GM19099 (cell line): ENCODE results near the gene MSS51.

Source experiments
- POLR2A ChIP-seq: IDR thresholded peaks from 3 replicates; pipeline ENCODE4 v1.6.1; 2011; ENCODE audit warnings: low read depth; ENCODE audit not compliant: insufficient read length; ENCODE audit errors: extremely low read depth

The MSS51 gene

GRCh38 chr10:73433538-73433867 lies at the start of gene MSS51:
Gene MSS51 (minus strand): TSS chr10:73433561. CDS start chr10:73428284, 5,277 bp downstream.
- TF ChIP-seq POLR2A = no peak

GRCh38 chr10:73480158-73480557 lies 46.8 kb upstream of the MSS51 start:
- no peak for TF ChIP-seq POLR2A

- TF ChIP-seq POLR2A = no peak
Observed at GRCh38 chr10:73478636-73479035, 45.3 kb upstream of the MSS51 start.

GRCh38 chr10:73471226-73471625 lies 37.9 kb upstream of the MSS51 start:
- no peak for TF ChIP-seq POLR2A

DNA sequence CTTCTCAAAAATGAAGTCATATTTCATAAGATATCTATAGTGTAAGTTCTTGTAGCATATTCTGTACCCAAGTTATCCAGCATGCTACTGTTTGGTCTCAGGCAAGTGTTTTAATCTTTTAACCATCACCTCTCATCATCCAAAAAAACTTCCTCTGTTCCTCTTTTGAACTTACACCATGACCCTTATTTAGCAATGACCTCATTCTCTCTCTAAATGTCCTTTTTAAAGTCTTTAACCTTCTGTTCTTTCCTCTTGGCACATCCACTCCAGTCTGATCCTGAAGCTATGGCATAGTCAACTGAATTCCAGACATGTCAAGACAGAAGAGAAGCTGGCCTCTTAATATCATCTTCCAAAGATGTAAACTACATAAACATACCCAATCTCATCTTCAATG lies 36.2 kb upstream of the MSS51 start:
- TF ChIP-seq POLR2A = no peak

- no peak for TF ChIP-seq POLR2A
Observed at GRCh38 chr10:73467206-73467605, 33.8 kb upstream of the MSS51 start.

- TF ChIP-seq POLR2A = no peak
Observed at GRCh38 chr10:73465978-73466726, 32.8 kb upstream of the MSS51 start.

DNA sequence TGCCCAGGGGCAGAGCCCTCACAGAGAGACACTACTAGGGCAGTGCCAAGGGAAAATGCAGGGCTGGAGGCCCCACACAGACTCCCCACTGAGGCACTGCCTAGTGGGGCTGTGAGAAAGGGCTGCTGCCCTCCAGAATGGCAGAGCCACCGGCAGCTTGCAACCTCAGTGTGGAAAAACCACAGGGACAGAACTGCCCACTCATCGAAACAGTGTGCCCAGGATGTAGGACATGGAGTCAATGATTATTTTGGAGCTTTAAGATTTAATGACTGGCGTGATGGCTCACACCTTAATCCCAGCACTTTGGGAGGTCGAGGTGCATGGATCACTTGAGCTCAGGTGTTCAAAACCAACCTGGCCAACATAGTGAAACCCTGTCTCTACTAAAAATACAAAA lies 27.5 kb upstream of the MSS51 start:
- no peak for TF ChIP-seq POLR2A

DNA sequence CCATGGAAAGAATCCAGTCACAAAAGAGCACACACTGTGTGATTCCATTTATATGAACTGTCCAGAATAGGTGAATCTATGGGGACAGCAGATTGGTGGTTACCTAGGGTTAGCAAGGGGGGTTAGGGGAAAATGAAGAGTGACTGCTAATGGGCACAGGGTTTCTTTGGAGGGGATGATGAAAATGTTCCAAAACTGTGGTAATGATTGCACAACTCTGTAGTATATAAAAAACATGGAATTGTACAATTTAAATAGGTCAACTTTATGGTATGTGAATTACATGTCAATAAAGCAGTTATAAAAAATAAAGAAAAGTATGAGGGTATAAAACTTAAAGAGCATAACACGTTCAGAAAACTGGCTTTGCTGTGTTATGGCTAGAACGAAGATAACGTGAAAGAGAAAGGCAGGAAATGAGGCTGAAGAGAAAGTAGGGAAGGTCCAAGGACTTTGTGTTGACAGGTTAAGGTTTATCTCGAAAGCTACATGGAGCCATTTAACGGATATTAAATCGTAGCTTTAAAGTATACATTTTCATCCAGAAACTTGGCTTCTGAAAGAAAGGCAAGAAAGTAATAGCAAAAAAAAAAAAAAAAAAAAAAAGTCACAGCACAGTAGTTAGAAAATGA lies 26.4 kb upstream of the MSS51 start:
- no peak for TF ChIP-seq POLR2A

- no peak for TF ChIP-seq POLR2A
Observed at GRCh38 chr10:73456187-73456890, 23.0 kb upstream of the MSS51 start.

DNA sequence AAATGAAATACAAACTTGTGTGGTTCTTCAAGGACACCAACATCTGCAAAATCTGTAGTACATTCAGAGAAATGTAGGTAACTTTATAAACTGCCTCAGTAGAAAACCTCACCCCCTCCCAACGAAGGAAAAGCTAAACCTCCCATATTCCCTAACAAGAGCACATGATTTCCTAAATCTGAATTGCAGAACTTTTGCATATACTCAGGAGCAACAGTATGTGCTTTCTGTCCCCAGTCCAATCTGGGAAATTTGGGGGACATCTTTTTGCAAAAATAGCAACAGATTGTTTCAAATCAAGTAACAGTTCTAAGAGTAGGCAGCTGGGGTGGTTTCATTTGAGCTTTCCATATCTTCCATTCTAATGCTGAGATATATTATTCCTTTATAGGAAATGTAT lies 15.8 kb upstream of the MSS51 start:
- TF ChIP-seq POLR2A = no peak

GRCh38 chr10:73448384-73448783 lies 15.0 kb upstream of the MSS51 start:
- no peak for TF ChIP-seq POLR2A

DNA sequence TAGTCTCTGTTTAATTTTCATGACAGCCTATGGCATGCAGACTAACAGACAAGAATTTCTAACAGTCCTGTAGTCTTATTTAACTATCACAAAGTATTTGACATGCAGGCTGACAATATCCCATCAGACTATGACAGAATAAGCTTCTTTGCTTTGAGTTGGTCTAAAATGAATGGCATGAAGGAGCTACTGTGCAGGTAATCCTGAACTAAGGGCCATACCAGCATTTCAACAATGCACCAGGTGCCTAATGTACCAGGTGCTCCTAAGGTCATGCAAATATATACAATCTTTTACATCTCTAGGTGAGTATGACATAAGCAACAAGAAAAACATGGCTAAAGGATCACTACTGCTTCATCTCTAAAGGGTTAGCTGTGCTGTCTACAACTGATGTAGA lies 13.6 kb upstream of the MSS51 start:
- TF ChIP-seq POLR2A = no peak

DNA sequence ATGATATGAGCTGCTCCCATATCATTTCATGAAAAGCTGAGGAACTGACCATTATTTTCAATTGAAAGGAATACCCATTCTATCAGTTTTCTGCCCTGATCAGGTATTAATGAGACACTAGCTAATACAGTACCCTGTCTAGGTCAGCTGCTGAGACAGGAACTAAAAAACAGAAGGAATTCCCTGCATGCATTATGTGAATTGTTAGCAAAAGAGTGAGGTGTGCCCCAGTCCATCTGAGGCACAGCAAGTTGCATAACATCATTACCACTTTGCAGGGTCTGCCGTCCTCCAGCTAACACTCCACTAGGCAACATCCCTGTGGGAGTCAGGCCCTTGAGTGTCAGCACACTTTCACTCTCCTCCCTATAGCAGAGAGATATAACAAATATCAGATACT lies 11.1 kb upstream of the MSS51 start:
- no peak for TF ChIP-seq POLR2A

DNA sequence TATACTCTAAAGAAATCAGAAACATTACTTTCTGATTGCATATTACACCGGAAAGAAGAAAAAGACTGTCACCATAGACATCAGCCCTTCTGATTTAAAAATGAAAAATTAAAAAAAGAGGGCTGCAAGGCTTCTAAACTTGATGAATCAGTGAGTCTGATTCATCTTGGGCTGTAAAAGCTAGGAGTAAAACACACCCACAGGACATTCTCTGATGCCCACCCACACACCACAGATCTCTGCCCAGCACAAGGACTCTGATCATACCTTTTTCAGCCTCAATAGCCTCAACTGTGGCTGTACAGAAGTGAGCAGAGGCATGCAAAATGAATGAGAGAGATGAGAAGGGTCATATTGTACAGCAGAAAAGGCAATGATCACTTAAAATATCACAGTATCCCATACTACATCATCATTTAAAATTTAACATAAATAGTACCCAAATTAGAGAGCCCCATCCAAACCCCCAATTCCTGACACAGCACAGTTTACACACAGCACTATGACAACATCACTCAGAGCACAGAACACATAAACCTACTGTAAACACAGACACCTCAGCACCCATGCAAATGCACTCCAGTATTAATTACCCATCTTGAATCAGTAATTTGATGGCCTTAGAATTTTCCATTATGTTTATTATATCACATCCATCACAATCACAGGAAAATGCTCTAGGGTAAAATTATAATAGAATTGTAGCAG lies 6.4 kb upstream of the MSS51 start:
- no peak for TF ChIP-seq POLR2A
